K562 (cell line): Measurements from ENCODE around the gene HPRT1. TPM values are rescaled to one million over a fixed set of nuclear protein-coding genes. Genes with fewer than 3 reads are reported as not detected.

Experiments used
- ATAC-seq: fragments of 200-7000 bp; cut with Tn5 transposase; 3 replicates; pipeline ENCODE4 v1.9.1; 2020; ENCODE audit warnings: moderate library complexity
- BruUV-seq: library from RNA; stranded (reverse); fragments of 400-500 nt; replicated peaks from 2 replicates; lab custom pipeline; 2021; lab: Mats Ljungman, UMichigan
- CTCF ChIA-PET: fragments of 300-600 bp; formaldehyde crosslinking; extraction: SDS; loops from one replicate; lab custom pipeline; 2021; ENCODE audit warnings: low intra/inter-chr PET ratio; lab: Yijun Ruan, JAX
- POLR2A ChIA-PET: fragments of 300-600, 350-650 bp; sonication (Branson Sonifier 250); formaldehyde crosslinking; extraction: SDS; loops from one replicate; lab custom pipeline; 2021; ENCODE audit warnings: antibody characterized with exemption, inconsistent platforms; lab: Yijun Ruan, JAX
- DNase-seq, 4 experiments: peaks; one replicate each; pipeline versions ENCODE4 v3.0.0 to v3.0.0-alpha.2; 2011 to 2018; ENCODE audit warnings: low spot score in 3 of 4, mixed read lengths in 3 of 4; ENCODE audit errors: extremely low read depth in 1 of 4
- FAIRE-seq: peaks from 2 replicates; lab custom pipeline; 2011; peaks lifted over from hg19 to GRCh38; lab: Jason Lieb, UNC
- H2AFZ ChIP-seq: 2 replicates; pipeline ENCODE4 v1.6.0; 2011; ENCODE audit warnings: low read depth, low read length, control low read depth, inconsistent platforms
- H3K27ac ChIP-seq: fragments of 200-600 bp; 3 replicates; pipeline ENCODE4 v1.8.0; 2011; ENCODE audit warnings: low read depth, mild to moderate bottlenecking, control low read depth, inconsistent platforms, low read length, moderate library complexity, mixed read lengths; ENCODE audit errors: extremely low read depth
- H3K27me3 ChIP-seq, 2 experiments: fragments of 300-600 bp in 1 of 2; 2 replicates in 1 of 2; 3 replicates in 1 of 2; pipeline versions ENCODE4 v1.6.0 to v1.8.0; 2011; ENCODE audit warnings: inconsistent platforms in 2 of 2, low read length in 2 of 2, mild to moderate bottlenecking in 1 of 2, mixed read lengths in 1 of 2, moderate library complexity in 1 of 2; ENCODE audit not compliant: control insufficient read depth in 2 of 2, insufficient read depth in 2 of 2
- H3K36me3 ChIP-seq: fragments of 300-600 bp; 3 replicates; pipeline ENCODE4 v1.8.0; 2011; ENCODE audit warnings: mild to moderate bottlenecking, low read length, inconsistent platforms; ENCODE audit not compliant: control insufficient read depth, insufficient read depth
- H3K4me1 ChIP-seq, 2 experiments: fragments of 200-600 bp in 1 of 2; replicated peaks in 1 of 2; 2 replicates in 1 of 2; 3 replicates in 1 of 2; pipeline versions ENCODE4 v1.5.1 to v1.8.0; 2011; ENCODE audit warnings: inconsistent platforms in 2 of 2, low read length in 2 of 2, mild to moderate bottlenecking in 1 of 2, mixed read lengths in 1 of 2, moderate library complexity in 1 of 2; ENCODE audit not compliant: control insufficient read depth in 2 of 2, insufficient read depth in 2 of 2
- H3K4me2 ChIP-seq: 2 replicates; pipeline ENCODE4 v1.6.1; 2011; ENCODE audit warnings: low read length, control low read depth, inconsistent platforms, mixed read lengths; ENCODE audit not compliant: insufficient read depth
- H3K4me3 ChIP-seq: fragments of 200-600 bp; sonication (generic), shearing (Covaris generic); 2 replicates; pipeline ENCODE4 v1.5.1; 2016; ENCODE audit warnings: control low read depth, inconsistent platforms
- H3K79me2 ChIP-seq: fragments of 200-600 bp; 3 replicates; pipeline ENCODE4 v1.8.0; 2011; ENCODE audit warnings: low read length, inconsistent platforms; ENCODE audit not compliant: control insufficient read depth, insufficient read depth
- H3K9ac ChIP-seq, 2 experiments: 2 replicates each; pipeline versions ENCODE4 v1.6.0 to v1.6.1; 2011; ENCODE audit warnings: low read depth in 2 of 2, low read length in 2 of 2, control low read depth in 1 of 2, inconsistent platforms in 1 of 2, mild to moderate bottlenecking in 1 of 2, mixed read lengths in 1 of 2; ENCODE audit not compliant: insufficient read depth in 1 of 2
- H3K9me1 ChIP-seq: one replicate; pipeline ENCODE4 v1.6.0; 2011; ENCODE audit warnings: inconsistent platforms, mild to moderate bottlenecking, low read length, moderate library complexity; ENCODE audit not compliant: control insufficient read depth, insufficient read depth
- H3K9me3 ChIP-seq: replicated peaks from 2 replicates; pipeline ENCODE4 v1.5.1; 2011; ENCODE audit warnings: low read depth, low read length, inconsistent platforms; ENCODE audit not compliant: control insufficient read depth, insufficient read depth
- H4K20me1 ChIP-seq: replicated peaks from 2 replicates; pipeline ENCODE4 v1.6.1; 2011; ENCODE audit warnings: low read length, inconsistent platforms, mixed read lengths; ENCODE audit not compliant: control insufficient read depth, insufficient read depth
- FOXO4 ChIP-seq: fragments of 450-650 bp; formaldehyde crosslinking; IDR thresholded peaks from 2 replicates; pipeline ENCODE4 v1.4.0; 2020; ENCODE audit warnings: mild to moderate bottlenecking, moderate library complexity
- HCFC1 ChIP-seq: IDR thresholded peaks from 2 replicates; pipeline ENCODE4 v1.6.1; 2012; ENCODE audit warnings: low read depth, low read length, improper control_type of control experiment
- NFATC3 ChIP-seq: fragments of 450-650 bp; IDR thresholded peaks from 2 replicates; pipeline ENCODE4 v1.6.1; 2017; ENCODE audit warnings: mild to moderate bottlenecking
- ZBTB26 ChIP-seq: fragments of 450-650 bp; formaldehyde crosslinking; IDR thresholded peaks from 2 replicates; pipeline ENCODE4 v1.4.0; 2022; ENCODE audit warnings: missing genetic modification characterization
- WGBS: fragments of 100-300 bp; shearing (Covaris generic); methylation state at CpG from one replicate; pipeline ENCODE4 v1.1.6; 2016; ENCODE audit warnings: low coverage, mixed read lengths; ENCODE audit not compliant: insufficient coverage; ENCODE audit errors: missing lambda C conversion rate; 5-methylcytosine and 5-hydroxymethylcytosine counted together
- in situ Hi-C: fragments of 300-500 bp; cut with MboI; formaldehyde crosslinking; loops from 4 replicates; pipeline ENCODE4 v1.15.0; 2018; ENCODE audit warnings: inconsistent platforms, mixed read lengths
- intact Hi-C: fragments of 100-400 bp; cut with micrococcal nuclease; formaldehyde crosslinking; loops from 2 replicates; pipeline ENCODE4 v1.14.2; 2022
- polyA plus RNA-seq, 8 experiments: library from polyadenylated mRNA; depleted of rRNA in 4 of 8; stranded (reverse) in 5 of 8; unstranded in 3 of 8; fragments of >200 nt; fragmentation: Nextera tagmentation in 2 of 8; fragmentation: Illumina TruSeq in 1 of 8; extraction: Ambion mirVana in 2 of 8; extraction: Trizol in 1 of 8; gene quantifications; 2 replicates each; pipeline versions ENCODE4 v1.2.1 to v1.2.3, GENCODE V29; 2011 to 2014; ENCODE audit warnings: inconsistent platforms in 1 of 8, missing spikeins in 1 of 8
- total RNA-seq, 7 experiments: library from RNA; depleted of rRNA in 6 of 7; stranded (reverse); fragments of >200 nt in 6 of 7; fragmentation: Illumina TruSeq in 2 of 7; extraction: Trizol in 2 of 7; gene quantifications; 2 replicates each; pipeline versions ENCODE4 v1.2.1 to v1.2.3, GENCODE V29; 2011 to 2021; ENCODE audit warnings: low replicate concordance in 1 of 7

The HPRT1 gene
- total and polyA plus RNA-seq, 9 of the 15 experiments (the other 6 are each of a cell fraction or from before 2014, with no cell fraction given), result 24.4 to 158 (median 104) TPM

- POLR2A ChIA-PET, result interaction anchor here (1.3 kb wide), 1 partner anchor 29 kb away, joined by 5 read pairs; no protein-coding TSS in a partner anchor
- Histone ChIP-seq H3K9ac (no peak overlapping the region), H4K20me1 (no peaks in the 10 kb centered on the region), H2AFZ (no peak overlapping the region), H3K9me1 (no peaks in the 10 kb centered on the region), H3K4me1 (no peaks in the 10 kb centered on the region), H3K36me3 (0 out of 3 replicates have a peak, but pooled peaks cover 2% of the 10 kb centered on the region), H3K79me2 (no peaks in the 10 kb centered on the region), H3K4me2 (no peak overlapping the region), H3K4me3 (no peak overlapping the region), H3K27ac (no peak overlapping the region), H3K9me3 (no peaks in the 10 kb centered on the region), H3K27me3 (no peaks in the 10 kb centered on the region)
- ATAC-seq (no peak), FAIRE-seq (no peak), DNase-seq (no peak)
- 84% methylated on average over 3 of the region's 3 CpGs for WGBS
- intact Hi-C loops, result no loop called here
- TF ChIP-seq HCFC1 (no peak), NFATC3 (no peak), ZBTB26 (CRISPR knock-in tag) (no peak), FOXO4 (CRISPR knock-in tag) (no peak)
- in situ Hi-C loops, result loop anchor here (10.0 kb wide), 1 partner anchor 242 kb away; no protein-coding TSS in a partner anchor
- CTCF ChIA-PET, result no interaction called here
- no TSS peak for BruUV-seq
Observed at GRCh38 chrX:134513091-134513490, 53.1 kb downstream of the HPRT1 start.
